Measurements from ENCODE around the gene DSCAM.

DSCAM gene

GRCh38 chr21:40602080-40602479 is 244.9 kb downstream of the DSCAM start:
- DNase-seq: no peak

- DNase-seq: no peak
Observed at GRCh38 chr21:40595806-40596205, 251.2 kb downstream of the DSCAM start.

GRCh38 chr21:40587736-40588346 is 259.1 kb downstream of the DSCAM start:
- peak; percentile 78 for DNase-seq

GRCh38 chr21:40586575-40586974 is 260.4 kb downstream of the DSCAM start:
- no peak for DNase-seq

- DNase-seq: no peak
Observed at GRCh38 chr21:40577285-40578043, 269.5 kb downstream of the DSCAM start.

GRCh38 chr21:40575976-40576375 is 271.0 kb downstream of the DSCAM start:
- DNase-seq: no peak

GRCh38 chr21:40569357-40569756 is 277.6 kb downstream of the DSCAM start:
- DNase-seq: peak; percentile 20

GRCh38 chr21:40568807-40569206 is 278.2 kb downstream of the DSCAM start:
- peak; percentile 96 for DNase-seq

GRCh38 chr21:40567501-40567900 is 279.5 kb downstream of the DSCAM start:
- peak; percentile 59 for DNase-seq

- DNase-seq: no peak
Observed at GRCh38 chr21:40566486-40566885, 280.5 kb downstream of the DSCAM start.

- DNase-seq: no peak
Observed at GRCh38 chr21:40564318-40564717, 282.6 kb downstream of the DSCAM start.

GRCh38 chr21:40563900-40564299 is 283.1 kb downstream of the DSCAM start:
- no peak for DNase-seq

- DNase-seq: no peak
Observed at GRCh38 chr21:40562242-40563002, 284.5 kb downstream of the DSCAM start.

GRCh38 chr21:40556442-40556968 is 290.5 kb downstream of the DSCAM start:
- no peak for DNase-seq

GRCh38 chr21:40555021-40555528 is 291.9 kb downstream of the DSCAM start:
- DNase-seq: no peak

GRCh38 chr21:40553781-40554180 is 293.2 kb downstream of the DSCAM start:
- no peak for DNase-seq

GRCh38 chr21:40547906-40548513 is 298.9 kb downstream of the DSCAM start:
- peak; percentile 89 for DNase-seq

- no peak for DNase-seq
Observed at GRCh38 chr21:40546647-40547046, 300.3 kb downstream of the DSCAM start.

GRCh38 chr21:40540216-40540615 is 306.7 kb downstream of the DSCAM start:
- DNase-seq: peak; percentile 57

GRCh38 chr21:40534886-40535285 is 312.1 kb downstream of the DSCAM start:
- no peak for DNase-seq

- DNase-seq: no peak
Observed at GRCh38 chr21:40531431-40532110, 315.4 kb downstream of the DSCAM start.

- DNase-seq: no peak
Observed at GRCh38 chr21:40531016-40531415, 315.9 kb downstream of the DSCAM start.

Data from NCI-H82 (cell line).